Neural cell (in vitro differentiated cells): ENCODE results near the gene SLC35E4.

ENCODE experiments used
- CTCF ChIP-seq: fragments of 450-650 bp; IDR thresholded peaks from 2 replicates; pipeline ENCODE4 v1.5.1; 2014; ENCODE audit warnings: antibody characterized with exemption, mild to moderate bottlenecking, moderate library complexity; ENCODE audit not compliant: poor library complexity, severe bottlenecking
- EP300 ChIP-seq: fragments of 450-650 bp; conservative IDR thresholded peaks from 2 replicates; pipeline ENCODE4 v1.6.1; 2014; ENCODE audit warnings: antibody characterized with exemption, mild to moderate bottlenecking, moderate library complexity; ENCODE audit not compliant: poor library complexity, severe bottlenecking
- EZH2 ChIP-seq: fragments of 200-600, 300-800 bp; shearing (Covaris generic), sonication (generic); IDR thresholded peaks from 2 replicates; pipeline ENCODE4 v1.6.1; 2014; ENCODE audit warnings: antibody characterized with exemption, low read length, borderline replicate concordance, mild to moderate bottlenecking; ENCODE audit not compliant: insufficient read depth, poor library complexity, severe bottlenecking
- POLR2AphosphoS5 ChIP-seq: IDR thresholded peaks from 2 replicates; pipeline ENCODE4 v1.6.1; 2012
- RAD21 ChIP-seq: fragments of 450-650 bp; conservative IDR thresholded peaks from 2 replicates; pipeline ENCODE4 v1.6.1; 2014; ENCODE audit warnings: antibody characterized with exemption, mild to moderate bottlenecking, moderate library complexity
- REST ChIP-seq: IDR thresholded peaks from 2 replicates; pipeline ENCODE4 v1.6.1; 2012; ENCODE audit warnings: borderline replicate concordance
- SMC3 ChIP-seq: fragments of 450-650 bp; conservative IDR thresholded peaks from 2 replicates; pipeline ENCODE4 v1.6.1; 2014; ENCODE audit warnings: antibody characterized with exemption, mild to moderate bottlenecking, moderate library complexity; ENCODE audit not compliant: poor library complexity

DNA sequence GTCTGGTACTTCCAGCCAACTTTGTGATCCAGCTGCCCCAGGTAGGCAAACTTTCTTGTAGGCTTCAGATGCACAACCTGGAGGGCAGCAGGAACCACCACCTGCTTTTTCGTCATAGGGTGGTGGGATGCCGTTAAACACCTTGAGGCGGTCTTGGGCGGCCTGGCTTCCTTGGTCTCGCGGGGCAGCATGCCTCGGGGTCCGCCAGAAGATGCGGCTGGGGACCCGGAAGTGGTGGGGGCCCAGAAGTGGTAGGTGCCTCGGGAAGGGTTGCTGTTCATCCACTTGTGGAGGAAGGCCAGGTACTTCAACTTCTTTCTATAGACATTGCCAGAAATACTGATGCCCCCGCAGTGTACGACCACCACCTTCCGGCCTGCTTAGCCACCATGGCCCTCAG is 18.8 kb downstream of the SLC35E4 start:
- no peak for TF ChIP-seq CTCF
- TF ChIP-seq EZH2, result no peak
- no peak for TF ChIP-seq REST
- TF ChIP-seq SMC3, result no peak
- no peak for TF ChIP-seq EP300
- no peak for TF ChIP-seq POLR2AphosphoS5
- TF ChIP-seq RAD21, result no peak
